Measurements from ENCODE around the gene TBC1D14. TPM values are rescaled to one million over a fixed set of nuclear protein-coding genes. Genes with fewer than 3 reads are reported as not detected.
A peak's percentile ranks its signal among the peaks of the same experiment; 100 is the strongest.

TBC1D14 gene
- 10 to 100 TPM; 36.0 to 54.7 (median 53.2) TPM for total RNA-seq
- 53.2 TPM for total RNA-seq (2013)

GRCh38 chr4:6909113-6909969 is at the start of gene TBC1D14:
TBC1D14 (plus strand) TSS chr4:6909826; CDS start chr4:6923390, 13,564 bp downstream.
- WGBS (ENCODE audit: insufficient coverage) = under 1% methylated on average over 108 of the region's 108 CpGs

DNA sequence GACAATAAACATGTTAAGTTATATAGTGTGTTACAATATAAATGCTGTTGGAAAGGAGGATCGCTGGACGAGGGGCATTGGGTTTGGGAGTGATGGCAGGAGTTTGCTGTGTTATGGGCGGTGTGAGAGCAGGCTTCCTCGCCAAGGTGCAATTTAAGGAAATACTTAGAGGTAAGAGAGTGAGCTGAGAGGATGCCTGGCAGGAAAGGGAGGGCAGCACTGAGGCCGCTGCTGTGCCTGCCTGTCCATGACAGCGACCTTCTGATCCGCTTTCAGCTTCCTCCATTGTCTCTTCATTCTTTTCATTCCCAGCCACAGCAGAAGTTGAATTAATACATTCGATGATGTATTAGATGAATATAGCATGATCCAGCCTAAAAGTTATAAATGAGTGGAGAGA is 41.2 kb upstream of the TBC1D14 start:
- H3K27me3 ChIP-seq (ENCODE audit: control insufficient read depth, insufficient read depth, low read length) = no peaks in the 10 kb centered on the region
- no peak overlapping the region for H3K27ac ChIP-seq (ENCODE audit: low read length)
- no peak for DNase-seq
- H3K27me3 Mint-ChIP-seq (ENCODE audit: low read depth in 2 of 2) = no peaks in the 10 kb centered on the region
- H3K27ac Mint-ChIP-seq = peak overlapping the region in 1 of 2 donors; percentile 11
- 96% methylated on average over 4 of the region's 8 CpGs for WGBS (ENCODE audit: insufficient coverage)
- no peaks in the 10 kb centered on the region for H3K4me1 ChIP-seq (ENCODE audit: control insufficient read depth, insufficient read depth, low read length)
- H3K4me1 Mint-ChIP-seq = peaks cover 5 to 17% of the 10 kb centered on the region in 2 donors
- H3K4me3 Mint-ChIP-seq = no peak overlapping the region
- intact Hi-C loops (cut with micrococcal nuclease) = no loop called here
- peaks cover 22% of the 10 kb centered on the region for H3K36me3 ChIP-seq (ENCODE audit: control insufficient read depth, insufficient read depth, low read length)
- ATAC-seq = no peak
- no peaks in the 10 kb centered on the region for H3K9me3 ChIP-seq (ENCODE audit: control insufficient read depth, insufficient read depth, low read length)
- peaks cover 20% of the 10 kb centered on the region for H3K36me3 Mint-ChIP-seq
- TF ChIP-seq CTCF (IDR thresholded peaks at IDR 0.05) = no peak
- no peak overlapping the region for H3K4me3 ChIP-seq (ENCODE audit: low read length)
- H3K9me3 Mint-ChIP-seq = no peaks in the 10 kb centered on the region

More at GRCh38 chr4:6909113-6909969, at the start of gene TBC1D14:
- Histone ChIP-seq H3K27me3 (ENCODE audit: control insufficient read depth, insufficient read depth, low read length) (no peaks in the 10 kb centered on the region), H3K36me3 (ENCODE audit: control insufficient read depth, insufficient read depth, low read length) (no peaks in the 10 kb centered on the region), H3K4me1 (ENCODE audit: control insufficient read depth, insufficient read depth, low read length) (peaks cover 39% of the 10 kb centered on the region), H3K27ac (ENCODE audit: low read length) (peak within 1 kb of the TSS; percentile 99), H3K4me3 (ENCODE audit: low read length) (peak within 1 kb of the TSS; percentile 75), H3K9me3 (ENCODE audit: control insufficient read depth, insufficient read depth, low read length) (no peaks in the 10 kb centered on the region)
- no peak for TF ChIP-seq CTCF (IDR thresholded peaks at IDR 0.05)
- DNase-seq (peak; percentile 83 to 91), ATAC-seq (peak; percentile 88 to 96 (median 89))
- no peaks in the 10 kb centered on the region for H3K9me3 Mint-ChIP-seq
- H3K27me3 Mint-ChIP-seq (ENCODE audit: low read depth in 2 of 2) = no peaks in the 10 kb centered on the region
- H3K36me3 Mint-ChIP-seq = no peaks in the 10 kb centered on the region
- H3K27ac Mint-ChIP-seq = peak within 1 kb of the TSS; percentile 83 to 90
- peaks cover 33 to 44% of the 10 kb centered on the region in 2 donors for H3K4me1 Mint-ChIP-seq
- H3K4me3 Mint-ChIP-seq = peak within 1 kb of the TSS; percentile 94
- intact Hi-C loops (cut with micrococcal nuclease) = loop anchor here (1.0 to 5.0 kb wide), 2 partner anchors 33 to 78 kb away; no protein-coding TSS in a partner anchor

DNA sequence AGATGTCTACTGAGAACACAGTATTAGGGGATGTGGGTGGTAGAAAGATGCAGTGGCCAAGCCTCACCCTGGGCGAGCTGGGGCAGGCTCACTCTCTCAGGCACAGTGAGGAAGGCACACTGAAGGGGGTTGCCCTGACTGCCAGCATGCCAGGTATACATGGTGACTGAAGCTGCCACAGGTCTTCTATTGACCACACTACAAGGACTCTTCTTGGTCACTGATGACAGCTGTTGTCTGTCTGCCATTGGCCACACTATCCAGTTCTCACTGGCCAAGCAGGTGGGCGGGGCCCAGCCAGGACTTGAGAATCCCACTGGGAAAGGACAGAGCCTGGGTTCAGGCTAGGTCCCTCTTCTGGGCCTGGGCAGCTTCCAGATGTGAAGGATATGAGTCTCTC is 39.7 kb upstream of the TBC1D14 start:
- no peaks in the 10 kb centered on the region for H3K9me3 ChIP-seq (ENCODE audit: control insufficient read depth, insufficient read depth, low read length)
- H3K4me1 ChIP-seq (ENCODE audit: control insufficient read depth, insufficient read depth, low read length) = peaks cover 10% of the 10 kb centered on the region
- peaks cover 27% of the 10 kb centered on the region for H3K36me3 ChIP-seq (ENCODE audit: control insufficient read depth, insufficient read depth, low read length)
- H3K36me3 Mint-ChIP-seq = peaks cover 14% of the 10 kb centered on the region
- no peak for ATAC-seq
- no peak overlapping the region for H3K27ac ChIP-seq (ENCODE audit: low read length)
- intact Hi-C loops (cut with micrococcal nuclease) = loop anchor here (5.0 kb wide), 1 partner anchor 88 kb away; the partner anchor contains the start of gene KIAA0232
- H3K4me3 Mint-ChIP-seq = no peak overlapping the region
- WGBS (ENCODE audit: insufficient coverage) = 100% methylated on average over 2 of the region's 2 CpGs
- DNase-seq = no peak
- H3K9me3 Mint-ChIP-seq = no peaks in the 10 kb centered on the region
- H3K27me3 ChIP-seq (ENCODE audit: control insufficient read depth, insufficient read depth, low read length) = no peaks in the 10 kb centered on the region
- H3K4me1 Mint-ChIP-seq = peaks cover 7 to 25% of the 10 kb centered on the region in 2 donors
- H3K4me3 ChIP-seq (ENCODE audit: low read length) = no peak overlapping the region
- TF ChIP-seq CTCF (IDR thresholded peaks at IDR 0.05) = no peak
- no peaks in the 10 kb centered on the region for H3K27me3 Mint-ChIP-seq (ENCODE audit: low read depth in 2 of 2)
- H3K27ac Mint-ChIP-seq = no peak overlapping the region

Measured in natural killer cell (primary cell).